GM23338 (cell line): ENCODE results near the gene CHN1.

Experiments used
- CREB1 ChIP-seq: fragments of 250-450 bp; sonication (Bioruptor Pico); IDR thresholded peaks from 2 replicates; pipeline ENCODE4 v1.5.0; 2020; ENCODE audit warnings: low read depth, mild to moderate bottlenecking, moderate library complexity
- CTCF ChIP-seq, 2 experiments: fragments of 200-600 bp in 1 of 2; sonication (generic) in 1 of 2; conservative IDR thresholded peaks; 2 replicates each; pipeline versions ENCODE4 v1.5.1 to v1.6.1; 2016 to 2017; ENCODE audit warnings: antibody characterized with exemption in 2 of 2, low read depth in 2 of 2, mild to moderate bottlenecking in 2 of 2, moderate library complexity in 1 of 2
- EZH2 ChIP-seq: fragments of 200-600 bp; sonication (generic); IDR thresholded peaks from one replicate; pipeline ENCODE4 v1.8.0; 2017; ENCODE audit warnings: antibody characterized with exemption, mild to moderate bottlenecking, low read depth; ENCODE audit not compliant: unreplicated experiment
- EZH2phosphoT487 ChIP-seq: fragments of 200-600 bp; sonication (generic); IDR thresholded peaks from one replicate; pipeline ENCODE4 v1.8.1; 2018; ENCODE audit warnings: antibody characterized with exemption; ENCODE audit not compliant: unreplicated experiment
- JUNB ChIP-seq: IDR thresholded peaks from one replicate; pipeline ENCODE4 v1.6.1; 2016; ENCODE audit warnings: antibody characterized with exemption; ENCODE audit not compliant: unreplicated experiment
- NANOG ChIP-seq: IDR thresholded peaks from 2 replicates; pipeline ENCODE4 v1.6.1; 2016; ENCODE audit warnings: antibody characterized with exemption, borderline replicate concordance
- POLR2AphosphoS5 ChIP-seq: IDR thresholded peaks from 2 replicates; pipeline ENCODE4 v1.6.1; 2016; ENCODE audit warnings: antibody characterized with exemption, low read depth
- REST ChIP-seq: IDR thresholded peaks from one replicate; pipeline ENCODE4 v1.6.1; 2018; ENCODE audit warnings: antibody characterized with exemption; ENCODE audit not compliant: unreplicated experiment
- STAT1 ChIP-seq: IDR thresholded peaks from one replicate; pipeline ENCODE4 v1.6.1; 2016; ENCODE audit warnings: antibody characterized with exemption; ENCODE audit not compliant: unreplicated experiment
- ZNF114 ChIP-seq: fragments of 250-450 bp; sonication (Bioruptor Pico); IDR thresholded peaks from 2 replicates; pipeline ENCODE4 v1.5.0; 2020; ENCODE audit warnings: mild to moderate bottlenecking, moderate library complexity
- ZNF331 ChIP-seq: fragments of 250-450 bp; sonication (Bioruptor Pico); IDR thresholded peaks from 2 replicates; pipeline ENCODE4 v1.5.0; 2020; ENCODE audit warnings: low read depth, mild to moderate bottlenecking, moderate library complexity
- TF ChIP-seq, protein P1 (sequence below): IDR thresholded peaks from 2 replicates; pipeline ENCODE4 v1.6.1; 2016; ENCODE audit warnings: antibody characterized with exemption
- TF ChIP-seq, protein P2 (sequence below): fragments of 250-450 bp; sonication (Bioruptor Pico); IDR thresholded peaks from 2 replicates; pipeline ENCODE4 v1.5.0; 2020; ENCODE audit warnings: mild to moderate bottlenecking, moderate library complexity

DNA sequence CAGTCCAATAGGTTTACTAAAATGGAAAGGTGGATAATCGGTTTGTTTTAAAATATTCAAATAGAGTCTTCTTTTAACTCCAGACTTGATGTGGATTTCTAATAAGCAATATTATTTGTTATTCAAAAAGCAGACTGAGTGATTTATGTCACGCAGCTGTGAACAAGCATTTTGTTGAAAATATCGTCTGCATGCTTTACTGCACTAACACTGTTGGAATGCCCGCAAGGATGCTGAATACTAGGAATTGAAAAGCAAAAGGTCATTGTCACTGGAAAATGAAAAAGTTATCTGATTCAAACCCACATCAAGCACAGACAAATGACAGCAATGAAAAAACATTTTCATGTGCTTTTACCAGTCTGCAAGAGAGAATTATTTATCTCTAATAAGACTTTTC, 31.1 kb downstream of the CHN1 start:
- TF ChIP-seq JUNB (no peak), CTCF (conservative IDR thresholded peaks at IDR 0.05; ENCODE audit: low read depth in 2 of 2) (no peak), EZH2 (no peak), REST (no peak), EZH2phosphoT487 (no peak), POLR2AphosphoS5 (no peak), CREB1 (CRISPR knock-in tag) (no peak), STAT1 (no peak), NANOG (no peak), ZNF331 (no peak), ZNF114 (CRISPR knock-in tag) (no peak)
- TF ChIP-seq, protein P1, sequence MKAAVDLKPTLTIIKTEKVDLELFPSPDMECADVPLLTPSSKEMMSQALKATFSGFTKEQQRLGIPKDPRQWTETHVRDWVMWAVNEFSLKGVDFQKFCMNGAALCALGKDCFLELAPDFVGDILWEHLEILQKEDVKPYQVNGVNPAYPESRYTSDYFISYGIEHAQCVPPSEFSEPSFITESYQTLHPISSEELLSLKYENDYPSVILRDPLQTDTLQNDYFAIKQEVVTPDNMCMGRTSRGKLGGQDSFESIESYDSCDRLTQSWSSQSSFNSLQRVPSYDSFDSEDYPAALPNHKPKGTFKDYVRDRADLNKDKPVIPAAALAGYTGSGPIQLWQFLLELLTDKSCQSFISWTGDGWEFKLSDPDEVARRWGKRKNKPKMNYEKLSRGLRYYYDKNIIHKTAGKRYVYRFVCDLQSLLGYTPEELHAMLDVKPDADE, result no peak
- TF ChIP-seq, protein P2, sequence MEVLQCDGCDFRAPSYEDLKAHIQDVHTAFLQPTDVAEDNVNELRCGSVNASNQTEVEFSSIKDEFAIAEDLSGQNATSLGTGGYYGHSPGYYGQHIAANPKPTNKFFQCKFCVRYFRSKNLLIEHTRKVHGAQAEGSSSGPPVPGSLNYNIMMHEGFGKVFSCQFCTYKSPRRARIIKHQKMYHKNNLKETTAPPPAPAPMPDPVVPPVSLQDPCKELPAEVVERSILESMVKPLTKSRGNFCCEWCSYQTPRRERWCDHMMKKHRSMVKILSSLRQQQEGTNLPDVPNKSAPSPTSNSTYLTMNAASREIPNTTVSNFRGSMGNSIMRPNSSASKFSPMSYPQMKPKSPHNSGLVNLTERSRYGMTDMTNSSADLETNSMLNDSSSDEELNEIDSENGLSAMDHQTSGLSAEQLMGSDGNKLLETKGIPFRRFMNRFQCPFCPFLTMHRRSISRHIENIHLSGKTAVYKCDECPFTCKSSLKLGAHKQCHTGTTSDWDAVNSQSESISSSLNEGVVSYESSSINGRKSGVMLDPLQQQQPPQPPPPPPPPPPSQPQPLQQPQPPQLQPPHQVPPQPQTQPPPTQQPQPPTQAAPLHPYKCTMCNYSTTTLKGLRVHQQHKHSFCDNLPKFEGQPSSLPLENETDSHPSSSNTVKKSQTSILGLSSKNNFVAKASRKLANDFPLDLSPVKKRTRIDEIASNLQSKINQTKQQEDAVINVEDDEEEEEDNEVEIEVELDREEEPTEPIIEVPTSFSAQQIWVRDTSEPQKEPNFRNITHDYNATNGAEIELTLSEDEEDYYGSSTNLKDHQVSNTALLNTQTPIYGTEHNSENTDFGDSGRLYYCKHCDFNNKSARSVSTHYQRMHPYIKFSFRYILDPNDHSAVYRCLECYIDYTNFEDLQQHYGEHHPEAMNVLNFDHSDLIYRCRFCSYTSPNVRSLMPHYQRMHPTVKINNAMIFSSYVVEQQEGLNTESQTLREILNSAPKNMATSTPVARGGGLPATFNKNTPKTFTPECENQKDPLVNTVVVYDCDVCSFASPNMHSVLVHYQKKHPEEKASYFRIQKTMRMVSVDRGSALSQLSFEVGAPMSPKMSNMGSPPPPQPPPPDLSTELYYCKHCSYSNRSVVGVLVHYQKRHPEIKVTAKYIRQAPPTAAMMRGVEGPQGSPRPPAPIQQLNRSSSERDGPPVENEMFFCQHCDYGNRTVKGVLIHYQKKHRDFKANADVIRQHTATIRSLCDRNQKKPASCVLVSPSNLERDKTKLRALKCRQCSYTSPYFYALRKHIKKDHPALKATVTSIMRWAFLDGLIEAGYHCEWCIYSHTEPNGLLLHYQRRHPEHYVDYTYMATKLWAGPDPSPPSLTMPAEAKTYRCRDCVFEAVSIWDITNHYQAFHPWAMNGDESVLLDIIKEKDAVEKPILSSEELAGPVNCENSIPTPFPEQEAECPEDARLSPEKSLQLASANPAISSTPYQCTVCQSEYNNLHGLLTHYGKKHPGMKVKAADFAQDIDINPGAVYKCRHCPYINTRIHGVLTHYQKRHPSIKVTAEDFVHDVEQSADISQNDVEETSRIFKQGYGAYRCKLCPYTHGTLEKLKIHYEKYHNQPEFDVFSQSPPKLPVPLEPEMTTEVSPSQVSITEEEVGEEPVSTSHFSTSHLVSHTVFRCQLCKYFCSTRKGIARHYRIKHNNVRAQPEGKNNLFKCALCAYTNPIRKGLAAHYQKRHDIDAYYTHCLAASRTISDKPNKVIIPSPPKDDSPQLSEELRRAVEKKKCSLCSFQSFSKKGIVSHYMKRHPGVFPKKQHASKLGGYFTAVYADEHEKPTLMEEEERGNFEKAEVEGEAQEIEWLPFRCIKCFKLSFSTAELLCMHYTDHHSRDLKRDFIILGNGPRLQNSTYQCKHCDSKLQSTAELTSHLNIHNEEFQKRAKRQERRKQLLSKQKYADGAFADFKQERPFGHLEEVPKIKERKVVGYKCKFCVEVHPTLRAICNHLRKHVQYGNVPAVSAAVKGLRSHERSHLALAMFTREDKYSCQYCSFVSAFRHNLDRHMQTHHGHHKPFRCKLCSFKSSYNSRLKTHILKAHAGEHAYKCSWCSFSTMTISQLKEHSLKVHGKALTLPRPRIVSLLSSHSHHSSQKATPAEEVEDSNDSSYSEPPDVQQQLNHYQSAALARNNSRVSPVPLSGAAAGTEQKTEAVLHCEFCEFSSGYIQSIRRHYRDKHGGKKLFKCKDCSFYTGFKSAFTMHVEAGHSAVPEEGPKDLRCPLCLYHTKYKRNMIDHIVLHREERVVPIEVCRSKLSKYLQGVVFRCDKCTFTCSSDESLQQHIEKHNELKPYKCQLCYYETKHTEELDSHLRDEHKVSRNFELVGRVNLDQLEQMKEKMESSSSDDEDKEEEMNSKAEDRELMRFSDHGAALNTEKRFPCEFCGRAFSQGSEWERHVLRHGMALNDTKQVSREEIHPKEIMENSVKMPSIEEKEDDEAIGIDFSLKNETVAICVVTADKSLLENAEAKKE (CRISPR knock-in tag), result no peak
